GM21360 (cell line): ENCODE data around the gene SHISA4.
"Not testable (repeated sequence)": the region's sequence is repeated elsewhere in the genome, so short reads cannot be mapped to it uniquely, and the experiment has no call there.

ENCODE experiments used
- ATAC-seq: cut with Tn5 transposase; IDR thresholded peaks from one replicate; pipeline ENCODE4 v1.9.1; 2021; ENCODE audit warnings: mild to moderate bottlenecking, moderate library complexity; ENCODE audit not compliant: unreplicated experiment

SHISA4 gene

DNA sequence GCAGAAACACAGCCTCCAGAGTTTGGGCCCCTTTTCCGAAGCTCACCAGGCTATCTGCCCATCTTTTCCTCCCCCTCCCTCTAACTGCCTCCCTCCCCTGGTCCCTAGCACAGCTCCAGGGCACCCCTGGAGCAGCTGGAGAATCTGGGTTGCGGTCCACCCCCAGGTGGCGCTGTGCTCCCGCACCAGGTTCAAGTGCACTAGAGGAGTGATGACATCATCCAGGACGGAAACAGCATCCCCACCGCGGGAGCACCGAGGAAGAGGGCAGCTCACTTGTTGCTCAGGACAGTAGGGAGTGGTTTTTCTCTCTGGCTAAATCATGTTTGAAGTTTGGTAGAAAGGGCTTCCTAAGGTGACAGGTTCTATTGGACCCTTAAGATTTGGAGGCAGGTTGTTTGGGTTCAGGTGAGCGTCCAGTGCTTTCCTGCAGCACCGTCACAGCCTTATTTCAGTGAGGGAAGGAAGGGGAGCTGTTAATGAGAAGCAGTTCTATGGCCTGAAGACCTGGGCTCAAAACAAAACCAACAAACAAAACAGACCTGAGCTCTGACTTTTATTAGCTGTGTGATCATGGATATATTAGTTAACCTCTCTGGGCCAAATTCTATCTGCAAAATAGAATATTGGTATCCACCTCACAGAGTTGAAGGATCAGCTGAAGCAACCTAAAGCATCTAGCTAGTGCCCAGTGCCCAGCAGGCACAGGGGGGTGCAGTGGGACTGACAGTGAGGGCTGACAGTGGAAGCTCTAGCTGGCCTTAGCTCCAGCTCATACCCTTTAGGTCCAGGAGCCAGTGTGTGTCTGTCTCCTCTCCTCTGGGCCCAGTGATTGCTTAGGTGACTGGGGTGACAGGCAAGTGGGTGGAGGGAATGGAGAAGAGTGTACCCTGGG, 7.5 kb downstream of the SHISA4 start:
- ATAC-seq: peak; percentile 82

DNA sequence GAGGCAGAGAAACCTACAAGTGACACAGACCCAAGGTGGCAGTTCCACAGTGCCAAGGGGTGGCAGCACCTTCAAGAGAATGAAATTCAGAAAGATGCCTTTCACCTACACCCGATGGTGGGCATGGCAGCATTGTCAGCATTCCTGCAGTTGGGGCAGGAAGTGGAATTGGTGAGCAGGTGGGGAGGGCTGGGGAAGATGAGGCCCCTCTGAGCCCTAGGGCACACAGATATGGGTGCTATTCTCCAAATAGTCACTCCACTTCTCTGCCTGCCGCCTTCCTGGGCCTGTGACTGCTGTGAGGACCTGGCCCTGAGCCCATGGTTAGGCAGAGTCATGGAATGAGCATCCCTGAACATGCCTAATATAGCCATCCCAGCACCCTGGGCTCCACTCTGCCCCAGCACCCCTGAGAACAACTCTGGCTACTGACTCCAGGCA, 8.3 kb downstream of the SHISA4 start:
- no peak for ATAC-seq

DNA sequence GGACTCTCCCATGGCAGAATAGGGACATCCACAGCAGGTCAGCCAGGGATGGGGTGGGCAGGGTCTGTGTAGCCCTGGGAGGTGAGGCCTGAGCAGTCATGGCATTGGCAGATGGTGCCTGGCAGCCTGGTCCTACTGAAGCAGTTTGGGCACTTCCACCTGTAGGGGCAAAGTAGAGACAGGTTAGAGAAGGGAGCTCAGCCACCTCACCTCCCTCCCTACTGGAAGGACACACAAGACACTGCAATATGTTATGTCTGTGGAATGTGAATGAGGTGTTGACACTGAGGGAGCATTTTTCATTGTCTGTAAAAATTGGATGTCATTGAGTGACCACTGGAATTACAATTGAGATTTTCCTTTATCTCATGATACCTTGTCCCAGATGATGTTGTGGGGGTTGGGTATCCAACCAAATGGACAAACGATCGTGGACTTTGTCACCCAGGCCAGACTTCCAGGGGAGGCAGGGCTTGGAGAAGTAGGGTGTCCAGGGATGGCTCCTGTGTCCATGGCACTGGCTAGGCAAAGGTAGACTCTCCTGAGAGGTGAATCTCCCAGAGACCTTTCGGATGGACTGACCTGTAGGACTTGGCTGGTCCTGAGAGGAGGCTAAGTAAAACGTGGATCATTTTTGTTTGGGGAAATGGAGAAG, 9.7 kb downstream of the SHISA4 start:
- no peak for ATAC-seq

DNA sequence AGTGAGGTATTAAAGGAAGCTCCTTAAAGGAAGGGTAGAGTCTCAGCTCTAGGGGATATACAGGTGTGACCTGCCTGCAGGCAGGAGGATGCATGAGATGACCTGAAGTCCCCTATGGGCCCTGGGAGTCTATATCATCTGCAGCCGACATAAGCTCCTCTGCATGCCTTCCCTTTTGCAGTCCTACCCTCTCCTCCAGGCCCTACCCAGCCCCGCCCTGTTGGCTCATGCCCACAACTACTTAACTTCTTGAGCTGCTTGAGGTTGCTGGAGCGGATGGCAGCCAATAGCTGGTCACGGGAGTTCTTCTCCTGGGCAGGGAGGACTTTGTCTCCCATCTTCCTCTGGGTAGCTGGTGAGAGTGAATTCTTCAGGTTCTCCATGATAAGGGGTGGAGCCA, 10.3 kb downstream of the SHISA4 start:
- ATAC-seq: no peak

DNA sequence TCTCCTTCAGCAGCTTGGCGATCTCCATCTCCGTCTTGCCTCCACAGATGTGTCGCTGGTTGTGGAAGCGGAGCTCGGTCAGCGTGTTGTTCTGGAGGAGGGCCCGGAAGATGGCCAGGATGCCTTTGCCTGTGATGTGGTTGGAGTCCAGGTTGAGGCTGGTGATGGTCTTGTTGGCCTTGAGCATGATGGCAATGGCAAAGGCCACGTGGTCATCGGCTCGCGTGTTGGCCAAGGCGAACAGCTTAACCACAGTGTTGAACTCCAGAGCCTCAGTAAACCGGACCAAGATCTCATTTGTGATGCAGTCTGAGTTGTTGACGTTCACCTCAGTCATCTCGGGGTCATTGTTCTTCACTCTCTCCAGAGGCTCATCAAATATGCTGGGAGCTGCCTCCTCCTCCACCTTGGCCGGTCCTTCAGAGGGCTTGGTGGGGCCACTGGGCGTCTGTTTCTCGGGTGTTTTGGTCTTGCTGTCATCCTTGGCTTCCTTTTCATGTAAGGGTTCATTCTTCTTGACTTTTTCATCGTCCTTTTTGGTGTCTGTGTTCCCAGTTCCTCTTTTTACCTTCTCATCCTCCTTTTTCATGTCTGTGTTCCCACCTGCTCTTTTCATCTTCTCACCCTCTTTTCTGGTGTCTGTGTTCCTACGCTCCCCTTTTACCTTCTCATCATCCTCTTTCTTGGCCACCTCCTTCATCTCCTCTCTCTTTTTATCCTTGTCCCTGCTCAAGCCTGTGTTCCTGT, 11.2 kb downstream of the SHISA4 start:
- no peak for ATAC-seq

DNA sequence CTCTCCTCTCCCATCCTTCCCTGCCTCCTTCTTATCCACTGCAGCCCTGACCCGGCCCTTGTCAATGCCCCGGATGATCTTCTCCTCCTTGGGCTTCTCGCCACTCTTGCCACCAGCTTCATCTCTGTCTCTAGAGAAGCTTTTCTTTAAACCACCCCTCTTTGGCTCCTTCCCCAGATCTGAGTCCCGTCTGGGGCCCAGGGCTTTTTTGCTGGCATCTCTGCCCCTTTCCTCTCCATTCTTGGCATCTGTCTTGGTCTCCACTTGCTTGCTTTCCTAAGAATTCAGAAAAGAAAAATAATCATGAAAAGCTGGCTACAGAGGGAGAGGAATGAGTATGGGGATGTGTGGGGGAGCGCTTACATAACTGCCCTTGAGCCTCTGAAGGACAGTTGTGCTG, 11.8 kb downstream of the SHISA4 start:
- ATAC-seq: no peak

DNA sequence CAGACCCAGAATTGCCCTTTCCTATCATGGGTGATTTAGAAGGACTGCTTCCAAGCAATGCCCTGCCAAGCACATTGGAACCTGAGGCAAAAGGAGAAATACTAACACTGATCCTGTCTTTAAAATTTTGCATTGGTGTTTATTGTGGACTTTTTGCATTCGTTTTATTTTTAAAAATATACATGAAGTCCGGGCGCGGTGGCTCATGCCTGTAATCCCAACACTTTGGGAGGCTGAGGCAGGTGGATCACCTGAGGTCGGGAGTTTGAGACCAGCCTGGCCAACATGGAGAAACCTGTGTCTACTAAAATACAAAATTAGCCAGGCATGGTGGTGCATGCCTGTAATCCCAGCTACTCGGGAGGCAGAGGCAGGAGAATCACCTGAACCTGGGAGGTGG, 12.3 kb downstream of the SHISA4 start:
- ATAC-seq: not testable (repeated sequence)

DNA sequence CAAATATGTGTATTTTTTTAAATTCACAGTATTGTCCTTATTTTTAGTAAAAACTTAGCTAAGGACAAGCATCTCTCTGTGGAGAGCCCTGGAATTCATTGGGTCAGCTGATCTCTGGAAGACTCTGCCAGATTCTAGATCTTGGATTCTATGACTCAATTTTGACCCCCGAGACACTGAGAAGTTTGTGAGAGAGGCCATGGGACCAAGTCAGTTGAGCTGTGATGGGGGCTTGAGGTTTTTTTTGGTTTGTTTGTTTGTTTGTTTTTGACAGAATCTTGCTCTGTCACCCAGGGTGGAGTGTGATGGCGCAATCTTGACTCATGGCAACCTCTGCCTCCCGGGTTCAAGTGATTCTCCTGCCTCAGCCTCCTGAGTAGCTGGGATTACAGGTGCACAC, 13.5 kb downstream of the SHISA4 start:
- no peak for ATAC-seq

DNA sequence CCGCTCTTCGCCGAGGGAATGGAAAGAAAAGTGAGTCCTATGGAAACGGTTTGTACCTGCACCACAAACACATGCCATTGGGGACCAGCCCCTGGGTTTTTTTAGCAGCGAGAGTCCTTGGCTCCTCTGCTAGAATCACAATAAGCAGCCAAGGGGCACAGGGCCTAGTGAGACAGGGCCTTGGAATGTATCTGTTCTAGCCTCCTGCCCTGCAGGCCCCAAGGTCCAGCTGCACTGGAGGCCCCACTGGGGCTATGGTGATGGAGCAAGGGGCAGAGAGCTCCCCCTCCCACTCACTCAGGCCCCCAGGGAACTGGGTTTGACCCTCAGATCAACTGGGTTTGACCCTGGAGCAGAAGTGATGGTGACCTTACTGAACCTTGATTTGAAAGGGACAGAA, 14.4 kb downstream of the SHISA4 start:
- ATAC-seq: no peak

DNA sequence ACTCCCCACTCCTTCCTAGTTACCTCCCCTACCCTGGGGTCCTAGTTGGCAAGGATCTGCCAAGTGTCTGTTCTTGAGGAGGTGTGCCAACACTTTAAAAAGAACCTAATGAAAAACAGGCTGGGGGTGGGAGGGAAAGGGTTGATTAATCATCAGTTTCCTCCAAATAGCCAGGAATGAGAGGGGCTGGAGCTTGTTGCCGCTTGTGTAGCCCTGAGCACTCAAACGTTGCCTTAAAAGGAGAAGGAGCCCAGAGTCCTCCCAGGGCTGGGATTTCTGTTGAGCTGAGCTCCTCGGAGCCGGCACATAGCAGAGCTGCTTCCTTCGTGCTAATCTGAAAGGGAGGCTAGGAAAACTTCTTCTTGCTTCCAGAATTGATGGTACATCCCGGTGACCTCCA, 15.9 kb downstream of the SHISA4 start:
- ATAC-seq: no peak

DNA sequence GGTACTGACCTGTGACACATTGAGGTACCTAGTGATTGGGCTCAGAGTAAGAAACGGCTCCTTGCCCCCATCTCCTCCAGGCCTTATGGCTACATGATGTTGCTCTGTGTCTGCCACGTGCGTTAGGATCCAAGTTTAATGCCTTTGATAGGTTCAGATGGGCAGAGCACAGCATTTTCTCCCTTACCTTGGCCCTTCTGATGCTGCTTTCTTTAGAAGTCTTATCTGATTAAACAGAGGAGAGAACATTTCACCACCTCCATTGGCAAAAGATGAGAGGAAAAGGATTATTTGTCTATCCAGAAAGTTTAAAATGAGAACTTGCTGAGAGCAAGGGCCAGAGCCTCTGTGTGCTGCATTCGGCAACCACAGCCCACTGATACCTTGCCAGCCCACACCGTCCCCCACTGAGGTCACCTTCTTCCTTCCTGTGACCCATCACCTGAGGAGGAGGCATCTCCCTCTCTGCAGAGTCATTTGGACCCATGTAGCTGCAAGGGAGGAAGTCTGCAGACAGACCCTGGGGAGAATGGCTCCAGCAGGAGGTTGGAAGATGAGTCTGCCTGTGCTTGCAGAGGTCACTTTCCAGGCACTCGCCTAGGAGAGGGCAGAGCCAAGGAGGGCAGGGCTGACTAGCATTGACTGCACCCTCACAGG, 16.7 kb downstream of the SHISA4 start:
- no peak for ATAC-seq

DNA sequence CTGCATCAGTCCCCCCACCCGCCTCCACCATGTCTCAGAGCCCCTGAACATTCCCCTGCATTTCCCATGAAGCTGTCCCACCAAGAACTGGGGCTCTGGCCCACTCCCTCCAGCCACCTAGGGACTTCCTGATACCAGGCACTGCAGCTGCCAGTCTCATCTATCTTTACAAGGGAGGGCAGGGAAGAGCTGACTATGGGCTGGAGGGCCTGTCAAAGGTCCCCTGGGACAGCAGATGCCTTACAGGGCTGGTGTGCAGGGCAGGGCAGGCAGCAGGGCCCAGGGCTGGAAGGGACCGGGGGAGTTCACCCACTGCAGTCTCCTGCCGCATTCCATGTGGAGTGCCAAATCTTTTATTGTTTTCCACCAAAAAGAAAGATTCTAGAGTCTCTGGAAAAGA, 17.6 kb downstream of the SHISA4 start:
- ATAC-seq: no peak

DNA sequence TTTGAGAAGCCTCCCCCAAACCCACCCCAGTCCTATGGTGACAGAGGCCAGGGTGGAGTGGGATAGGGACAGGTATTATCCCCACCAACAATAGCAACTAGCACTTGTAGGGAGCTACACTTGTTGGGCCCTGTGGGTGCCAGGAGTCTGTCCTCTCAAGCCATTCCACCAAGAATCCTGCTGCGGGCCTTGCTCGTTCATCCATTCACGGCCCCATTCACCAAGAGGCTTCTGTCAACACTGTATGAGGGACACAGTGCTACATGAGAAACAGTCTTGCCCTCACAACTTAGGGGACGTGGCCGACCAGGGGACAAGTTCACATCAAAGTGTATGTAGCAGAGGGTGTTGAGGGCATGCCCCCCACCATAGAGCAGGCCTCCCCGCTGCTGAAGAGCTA, 18.9 kb downstream of the SHISA4 start:
- no peak for ATAC-seq

DNA sequence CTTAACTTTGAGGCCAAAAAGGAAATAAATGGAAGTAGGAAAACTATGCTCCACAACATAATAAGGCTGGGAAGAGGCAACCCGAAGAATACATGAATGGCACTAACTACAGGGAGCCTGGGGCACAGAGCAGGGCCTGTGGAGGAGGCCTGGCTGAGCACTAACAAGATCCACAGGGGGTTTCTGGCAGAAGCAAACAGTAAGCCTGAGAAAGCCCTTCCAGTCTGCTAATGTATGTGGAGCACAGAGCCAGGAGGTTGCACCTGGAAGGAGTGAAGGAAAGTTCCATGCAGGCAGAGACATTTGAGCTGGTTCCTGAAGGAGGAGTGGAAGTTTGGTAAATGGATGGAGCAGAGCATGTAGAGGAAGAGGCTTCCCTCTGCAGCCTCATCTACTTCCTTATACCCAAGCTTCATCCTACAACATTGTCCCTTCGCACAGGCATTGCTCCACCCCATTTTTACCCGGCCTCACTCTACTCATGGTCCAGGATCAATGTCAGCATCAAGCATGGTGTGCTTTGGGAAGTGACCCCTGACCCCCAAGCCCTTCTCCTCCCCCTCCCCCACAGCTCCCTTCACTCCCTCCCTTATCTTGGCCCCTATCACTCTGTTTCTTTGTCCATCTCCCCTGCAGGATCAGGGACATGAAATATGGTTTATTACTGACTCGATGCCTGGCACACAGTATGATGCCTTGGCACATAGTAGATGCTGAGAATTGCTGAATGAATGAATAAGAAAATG, 23.3 kb downstream of the SHISA4 start:
- no peak for ATAC-seq

DNA sequence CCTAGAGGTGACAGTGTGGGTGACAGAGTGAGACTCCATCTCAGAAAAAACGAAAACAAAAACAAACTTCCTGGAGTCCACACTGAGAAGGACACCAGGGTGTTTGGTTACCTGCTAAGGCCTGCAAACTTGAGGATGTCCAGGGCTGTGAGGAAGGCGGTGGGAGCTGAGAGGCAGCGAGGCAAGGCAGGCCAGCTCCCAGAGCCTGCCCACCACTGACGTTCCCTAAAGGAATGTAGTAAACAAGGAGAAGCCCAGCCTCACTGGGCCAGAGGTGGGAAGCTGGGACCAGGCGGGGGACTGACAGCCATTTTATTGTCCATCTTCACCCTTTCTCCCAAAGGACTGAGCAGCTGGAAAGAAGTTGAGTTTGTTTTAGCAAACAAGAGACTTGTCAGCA, 24.1 kb downstream of the SHISA4 start:
- no peak for ATAC-seq

DNA sequence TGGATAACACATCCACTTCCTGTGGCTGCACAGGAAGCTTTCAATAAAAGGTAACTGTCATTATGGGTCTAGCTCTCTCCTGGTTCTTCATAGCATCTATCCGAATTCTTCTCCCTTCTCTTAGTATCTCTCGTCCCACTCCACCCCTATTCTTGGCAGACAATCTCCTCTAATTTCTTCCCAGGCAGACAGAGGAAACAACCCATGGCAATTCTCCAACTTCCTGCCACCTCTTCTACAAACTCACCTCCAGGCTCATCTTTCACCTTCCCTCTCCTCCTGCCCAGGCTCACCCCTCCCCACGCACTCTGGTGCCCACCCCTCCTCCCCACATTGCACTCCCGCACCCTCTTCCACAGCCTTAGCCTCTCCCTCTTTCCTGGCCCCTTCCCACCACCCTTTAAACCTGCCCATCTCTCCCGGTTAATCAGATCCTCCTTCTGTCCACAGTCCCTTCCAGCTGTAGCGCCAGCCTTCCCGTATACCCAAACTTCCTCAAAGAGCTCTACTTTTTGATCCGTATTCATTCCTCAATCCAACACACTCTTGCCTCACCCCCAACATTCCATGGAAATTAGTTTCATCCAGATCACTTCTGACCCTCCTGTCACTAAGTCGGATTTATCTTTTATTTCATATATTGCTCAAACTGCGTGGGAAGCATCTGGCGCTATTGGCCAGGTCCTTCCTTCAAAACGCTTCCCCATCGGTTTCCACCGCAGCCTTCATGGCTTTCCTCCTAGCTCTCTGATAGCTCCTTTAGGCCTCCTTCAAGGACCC, 25.9 kb downstream of the SHISA4 start:
- no peak for ATAC-seq

DNA sequence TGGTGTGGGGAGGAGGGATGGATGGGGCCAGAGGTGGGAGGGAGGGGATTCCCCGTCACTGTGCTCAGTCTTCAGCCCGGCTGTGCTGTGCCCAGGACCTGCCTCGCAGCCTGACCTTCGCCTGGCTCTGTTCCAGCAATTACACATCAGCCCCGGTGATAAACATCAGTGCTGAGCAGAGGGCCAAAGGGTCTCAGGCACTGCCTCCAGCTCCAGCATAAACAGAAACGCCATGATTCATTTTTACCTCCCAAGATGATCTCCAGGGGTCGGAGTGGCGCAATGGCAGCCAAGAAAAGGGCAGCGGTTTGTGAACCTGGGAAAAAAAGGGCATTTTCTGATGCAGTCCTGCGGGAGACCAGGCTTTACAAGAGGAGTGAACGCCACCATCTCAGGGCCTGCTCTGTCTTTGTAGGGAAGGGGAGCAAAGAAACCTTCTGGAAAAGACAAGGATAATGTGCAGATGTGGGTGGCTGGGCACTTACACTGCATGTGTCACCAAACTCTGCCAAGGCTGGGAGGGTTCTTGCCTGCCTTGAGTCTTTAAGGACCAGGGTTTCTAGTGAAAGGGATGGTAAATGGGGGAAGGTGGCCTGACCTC, 28.1 kb downstream of the SHISA4 start:
- no peak for ATAC-seq

DNA sequence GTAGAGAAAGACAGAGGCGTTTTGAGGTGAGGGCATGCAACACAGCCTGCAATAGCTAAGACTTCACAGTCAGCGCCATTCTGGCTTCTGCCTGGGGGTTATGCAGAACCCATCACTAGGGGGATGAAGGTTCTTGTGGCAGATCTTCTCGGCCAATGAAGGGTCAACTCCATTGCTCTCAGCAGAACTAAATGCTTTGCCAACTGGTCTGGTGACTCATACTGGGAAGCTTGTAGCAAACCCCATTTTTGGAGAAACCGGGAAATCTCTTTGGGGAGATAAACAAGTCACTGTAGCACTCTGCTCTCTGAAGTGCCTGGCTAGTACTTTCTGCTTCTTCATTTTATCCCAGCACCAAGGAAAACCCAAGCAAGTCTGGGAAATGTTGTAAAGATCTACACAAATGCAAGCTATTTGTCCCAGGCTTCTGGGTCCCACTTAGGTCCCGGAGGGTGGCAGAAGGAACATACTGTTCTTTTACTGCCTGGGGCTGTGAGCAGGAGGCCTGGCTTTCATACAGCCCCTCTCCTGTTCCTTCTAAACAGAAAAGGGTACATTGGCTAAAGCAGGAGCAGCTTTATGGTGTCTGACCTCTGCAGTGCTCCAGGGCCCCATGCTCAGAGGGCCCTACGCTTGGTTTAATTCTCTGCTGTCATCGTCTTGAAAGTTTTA, 28.8 kb downstream of the SHISA4 start:
- ATAC-seq: no peak

DNA sequence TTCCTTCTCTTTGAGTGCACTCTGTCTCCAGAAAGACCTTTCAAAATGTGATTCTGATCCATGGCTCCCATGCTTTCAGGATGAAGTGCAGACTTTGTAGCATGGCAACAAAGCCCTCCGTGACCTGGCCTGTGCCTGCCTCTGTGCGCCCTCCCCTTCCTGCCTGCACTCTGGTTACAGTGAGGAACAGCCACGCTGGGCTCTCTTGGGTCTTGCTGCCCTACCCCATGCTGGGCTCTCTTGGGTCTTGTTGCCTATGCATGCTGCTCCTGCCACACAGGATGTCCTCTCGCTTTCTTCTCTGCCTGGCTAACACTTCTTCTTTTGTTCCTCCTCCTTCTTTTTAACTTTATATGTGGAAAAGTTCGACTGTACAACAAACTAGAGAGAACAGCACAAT, 29.6 kb downstream of the SHISA4 start:
- no peak for ATAC-seq
